ENCODE data around the gene SLC16A1. TPM values are rescaled to one million over a fixed set of nuclear protein-coding genes. Genes with fewer than 3 reads are reported as not detected.

The SLC16A1 gene
- total and polyA plus RNA-seq, 2 experiments from 2014 or later = 231 to 593 TPM

GRCh38 chr1:112939810-112940209 lies 16.2 kb downstream of the SLC16A1 start:
- H4K20me1 ChIP-seq (replicated peaks; ENCODE audit: insufficient read depth) = peaks cover 64% of the 10 kb centered on the region
- peak overlapping the region; percentile 51; the same call in 1 of the 2 replicates for H3K27ac ChIP-seq (ENCODE audit: low read depth)
- Mint-ChIP-seq H3K27me3 (ENCODE audit: insufficient read depth, low read depth, poor library complexity) (peaks cover 3% of the 10 kb centered on the region), H3K27ac (peak overlapping the region; percentile 70; the same call in 1 of the 2 replicates), H3K36me3 (ENCODE audit: low read depth) (peaks cover 51% of the 10 kb centered on the region), H3K9me3 (no peaks in the 10 kb centered on the region), H3K4me1 (peaks cover 54% of the 10 kb centered on the region), H3K4me3 (no peak overlapping the region)
- H3K4me2 ChIP-seq = no peak overlapping the region
- H3K9me2 ChIP-seq (ENCODE audit: insufficient read depth) = no peaks in the 10 kb centered on the region
- H3K27me3 ChIP-seq (ENCODE audit: insufficient read depth) = no peaks in the 10 kb centered on the region
- TF ChIP-seq, protein P1, sequence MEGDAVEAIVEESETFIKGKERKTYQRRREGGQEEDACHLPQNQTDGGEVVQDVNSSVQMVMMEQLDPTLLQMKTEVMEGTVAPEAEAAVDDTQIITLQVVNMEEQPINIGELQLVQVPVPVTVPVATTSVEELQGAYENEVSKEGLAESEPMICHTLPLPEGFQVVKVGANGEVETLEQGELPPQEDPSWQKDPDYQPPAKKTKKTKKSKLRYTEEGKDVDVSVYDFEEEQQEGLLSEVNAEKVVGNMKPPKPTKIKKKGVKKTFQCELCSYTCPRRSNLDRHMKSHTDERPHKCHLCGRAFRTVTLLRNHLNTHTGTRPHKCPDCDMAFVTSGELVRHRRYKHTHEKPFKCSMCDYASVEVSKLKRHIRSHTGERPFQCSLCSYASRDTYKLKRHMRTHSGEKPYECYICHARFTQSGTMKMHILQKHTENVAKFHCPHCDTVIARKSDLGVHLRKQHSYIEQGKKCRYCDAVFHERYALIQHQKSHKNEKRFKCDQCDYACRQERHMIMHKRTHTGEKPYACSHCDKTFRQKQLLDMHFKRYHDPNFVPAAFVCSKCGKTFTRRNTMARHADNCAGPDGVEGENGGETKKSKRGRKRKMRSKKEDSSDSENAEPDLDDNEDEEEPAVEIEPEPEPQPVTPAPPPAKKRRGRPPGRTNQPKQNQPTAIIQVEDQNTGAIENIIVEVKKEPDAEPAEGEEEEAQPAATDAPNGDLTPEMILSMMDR (conservative IDR thresholded peaks at IDR 0.05; ENCODE audit: low read depth in 2 of 2) = no peak
- TF ChIP-seq EZH2 (IDR thresholded peaks at IDR 0.05; ENCODE audit: low read depth, unreplicated experiment) = no peak
- TF ChIP-seq ETS1 (IDR thresholded peaks at IDR 0.05) = no peak
- TF ChIP-seq ZNF114 (CRISPR knock-in tag; IDR thresholded peaks at IDR 0.05) = no peak
- H3K4me1 ChIP-seq (ENCODE audit: insufficient read depth) = peaks cover 62% of the 10 kb centered on the region
- H3F3A ChIP-seq (replicated peaks; ENCODE audit: low read depth) = peaks cover 16% of the 10 kb centered on the region
- H2AFZ ChIP-seq = no peak overlapping the region
- ATAC-seq = peak; percentile 30; the same call in 2 of the 3 replicates
- no peak for DNase-seq (ENCODE audit: low spot score)
- peaks cover 100% of the 10 kb centered on the region for H3K79me2 ChIP-seq (replicated peaks; ENCODE audit: insufficient read depth)
- H3K36me3 ChIP-seq (ENCODE audit: insufficient read depth) = no peaks in the 10 kb centered on the region
- no peak overlapping the region for H3K4me3 ChIP-seq

- H3K27me3 ChIP-seq (ENCODE audit: insufficient read depth) = no peaks in the 10 kb centered on the region
- H3K27ac ChIP-seq (ENCODE audit: low read depth) = peak overlapping the region; percentile 41
- peaks cover 100% of the 10 kb centered on the region for H3K79me2 ChIP-seq (replicated peaks; ENCODE audit: insufficient read depth)
- H3K9me2 ChIP-seq (ENCODE audit: insufficient read depth) = no peaks in the 10 kb centered on the region
- peaks cover 61% of the 10 kb centered on the region for H3K4me1 ChIP-seq (ENCODE audit: insufficient read depth)
- H3K36me3 ChIP-seq (ENCODE audit: insufficient read depth) = no peaks in the 10 kb centered on the region
- peaks cover 65% of the 10 kb centered on the region for H4K20me1 ChIP-seq (replicated peaks; ENCODE audit: insufficient read depth)
- H3K27ac Mint-ChIP-seq = peak overlapping the region; percentile 71
- peaks cover 3% of the 10 kb centered on the region for H3K27me3 Mint-ChIP-seq (ENCODE audit: insufficient read depth, low read depth, poor library complexity)
- H3K4me2 ChIP-seq = peak overlapping the region; percentile 37
- ATAC-seq (no peak), DNase-seq (ENCODE audit: low spot score) (no peak)
- 0 out of 2 replicates have a peak overlapping the region, but pooled peaks have one; percentile 7 for H3K4me3 ChIP-seq
- peaks cover 48% of the 10 kb centered on the region for H3K36me3 Mint-ChIP-seq (ENCODE audit: low read depth)
- H3K4me3 Mint-ChIP-seq = peak overlapping the region; percentile 19; the same call in 1 of the 3 replicates
- H3K4me1 Mint-ChIP-seq = peaks cover 59% of the 10 kb centered on the region
- H3K9me3 Mint-ChIP-seq = no peaks in the 10 kb centered on the region
- H3F3A ChIP-seq (replicated peaks; ENCODE audit: low read depth) = peaks cover 14% of the 10 kb centered on the region
- no peak overlapping the region for H2AFZ ChIP-seq
- no peak for TF ChIP-seq NANOG (IDR thresholded peaks at IDR 0.05; ENCODE audit: borderline replicate concordance)
- TF ChIP-seq ZNF114 (CRISPR knock-in tag; IDR thresholded peaks at IDR 0.05) = no peak
- TF ChIP-seq, protein P2, sequence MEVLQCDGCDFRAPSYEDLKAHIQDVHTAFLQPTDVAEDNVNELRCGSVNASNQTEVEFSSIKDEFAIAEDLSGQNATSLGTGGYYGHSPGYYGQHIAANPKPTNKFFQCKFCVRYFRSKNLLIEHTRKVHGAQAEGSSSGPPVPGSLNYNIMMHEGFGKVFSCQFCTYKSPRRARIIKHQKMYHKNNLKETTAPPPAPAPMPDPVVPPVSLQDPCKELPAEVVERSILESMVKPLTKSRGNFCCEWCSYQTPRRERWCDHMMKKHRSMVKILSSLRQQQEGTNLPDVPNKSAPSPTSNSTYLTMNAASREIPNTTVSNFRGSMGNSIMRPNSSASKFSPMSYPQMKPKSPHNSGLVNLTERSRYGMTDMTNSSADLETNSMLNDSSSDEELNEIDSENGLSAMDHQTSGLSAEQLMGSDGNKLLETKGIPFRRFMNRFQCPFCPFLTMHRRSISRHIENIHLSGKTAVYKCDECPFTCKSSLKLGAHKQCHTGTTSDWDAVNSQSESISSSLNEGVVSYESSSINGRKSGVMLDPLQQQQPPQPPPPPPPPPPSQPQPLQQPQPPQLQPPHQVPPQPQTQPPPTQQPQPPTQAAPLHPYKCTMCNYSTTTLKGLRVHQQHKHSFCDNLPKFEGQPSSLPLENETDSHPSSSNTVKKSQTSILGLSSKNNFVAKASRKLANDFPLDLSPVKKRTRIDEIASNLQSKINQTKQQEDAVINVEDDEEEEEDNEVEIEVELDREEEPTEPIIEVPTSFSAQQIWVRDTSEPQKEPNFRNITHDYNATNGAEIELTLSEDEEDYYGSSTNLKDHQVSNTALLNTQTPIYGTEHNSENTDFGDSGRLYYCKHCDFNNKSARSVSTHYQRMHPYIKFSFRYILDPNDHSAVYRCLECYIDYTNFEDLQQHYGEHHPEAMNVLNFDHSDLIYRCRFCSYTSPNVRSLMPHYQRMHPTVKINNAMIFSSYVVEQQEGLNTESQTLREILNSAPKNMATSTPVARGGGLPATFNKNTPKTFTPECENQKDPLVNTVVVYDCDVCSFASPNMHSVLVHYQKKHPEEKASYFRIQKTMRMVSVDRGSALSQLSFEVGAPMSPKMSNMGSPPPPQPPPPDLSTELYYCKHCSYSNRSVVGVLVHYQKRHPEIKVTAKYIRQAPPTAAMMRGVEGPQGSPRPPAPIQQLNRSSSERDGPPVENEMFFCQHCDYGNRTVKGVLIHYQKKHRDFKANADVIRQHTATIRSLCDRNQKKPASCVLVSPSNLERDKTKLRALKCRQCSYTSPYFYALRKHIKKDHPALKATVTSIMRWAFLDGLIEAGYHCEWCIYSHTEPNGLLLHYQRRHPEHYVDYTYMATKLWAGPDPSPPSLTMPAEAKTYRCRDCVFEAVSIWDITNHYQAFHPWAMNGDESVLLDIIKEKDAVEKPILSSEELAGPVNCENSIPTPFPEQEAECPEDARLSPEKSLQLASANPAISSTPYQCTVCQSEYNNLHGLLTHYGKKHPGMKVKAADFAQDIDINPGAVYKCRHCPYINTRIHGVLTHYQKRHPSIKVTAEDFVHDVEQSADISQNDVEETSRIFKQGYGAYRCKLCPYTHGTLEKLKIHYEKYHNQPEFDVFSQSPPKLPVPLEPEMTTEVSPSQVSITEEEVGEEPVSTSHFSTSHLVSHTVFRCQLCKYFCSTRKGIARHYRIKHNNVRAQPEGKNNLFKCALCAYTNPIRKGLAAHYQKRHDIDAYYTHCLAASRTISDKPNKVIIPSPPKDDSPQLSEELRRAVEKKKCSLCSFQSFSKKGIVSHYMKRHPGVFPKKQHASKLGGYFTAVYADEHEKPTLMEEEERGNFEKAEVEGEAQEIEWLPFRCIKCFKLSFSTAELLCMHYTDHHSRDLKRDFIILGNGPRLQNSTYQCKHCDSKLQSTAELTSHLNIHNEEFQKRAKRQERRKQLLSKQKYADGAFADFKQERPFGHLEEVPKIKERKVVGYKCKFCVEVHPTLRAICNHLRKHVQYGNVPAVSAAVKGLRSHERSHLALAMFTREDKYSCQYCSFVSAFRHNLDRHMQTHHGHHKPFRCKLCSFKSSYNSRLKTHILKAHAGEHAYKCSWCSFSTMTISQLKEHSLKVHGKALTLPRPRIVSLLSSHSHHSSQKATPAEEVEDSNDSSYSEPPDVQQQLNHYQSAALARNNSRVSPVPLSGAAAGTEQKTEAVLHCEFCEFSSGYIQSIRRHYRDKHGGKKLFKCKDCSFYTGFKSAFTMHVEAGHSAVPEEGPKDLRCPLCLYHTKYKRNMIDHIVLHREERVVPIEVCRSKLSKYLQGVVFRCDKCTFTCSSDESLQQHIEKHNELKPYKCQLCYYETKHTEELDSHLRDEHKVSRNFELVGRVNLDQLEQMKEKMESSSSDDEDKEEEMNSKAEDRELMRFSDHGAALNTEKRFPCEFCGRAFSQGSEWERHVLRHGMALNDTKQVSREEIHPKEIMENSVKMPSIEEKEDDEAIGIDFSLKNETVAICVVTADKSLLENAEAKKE (CRISPR knock-in tag; IDR thresholded peaks at IDR 0.05) = no peak
- no peak for TF ChIP-seq ZNF331 (CRISPR knock-in tag; IDR thresholded peaks at IDR 0.05; ENCODE audit: low read depth)
- TF ChIP-seq STAT1 (IDR thresholded peaks at IDR 0.05; ENCODE audit: unreplicated experiment) = no peak
- TF ChIP-seq, protein P1 (conservative IDR thresholded peaks at IDR 0.05; ENCODE audit: low read depth in 2 of 2) = no peak
- TF ChIP-seq POLR2AphosphoS5 (IDR thresholded peaks at IDR 0.05; ENCODE audit: low read depth) = no peak
- no peak for TF ChIP-seq JUNB (IDR thresholded peaks at IDR 0.05; ENCODE audit: unreplicated experiment)
- no peak for TF ChIP-seq EZH2 (IDR thresholded peaks at IDR 0.05; ENCODE audit: low read depth, unreplicated experiment)
These were observed 17.8 kb downstream of the SLC16A1 start for GRCh38 chr1:112938210-112938609.

Data from GM23338 (cell line).